Measurements from ENCODE around the gene TBX6.

DNA sequence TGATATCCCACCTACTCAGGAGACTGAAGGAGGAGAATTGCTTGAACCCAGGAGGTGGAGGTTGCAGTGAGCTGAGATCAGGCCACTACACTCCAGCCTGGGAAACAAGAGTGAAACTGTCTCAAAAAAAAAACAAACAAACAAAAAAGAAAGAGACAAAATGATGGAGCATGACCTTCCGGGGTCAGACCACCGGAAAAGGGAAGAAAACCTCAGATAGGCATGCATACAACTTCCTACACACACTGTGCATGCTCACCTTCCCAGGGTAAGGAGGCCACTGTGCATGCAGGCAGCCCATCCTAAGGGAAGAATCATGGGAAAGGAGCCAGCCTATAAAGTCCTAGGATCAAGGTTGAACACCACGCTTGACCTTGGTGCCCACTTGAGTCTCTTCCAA, 40.9 kb upstream of the TBX6 start:
- TF ChIP-seq CTCF (IDR thresholded peaks at IDR 0.05 in 2 of 3, conservative IDR thresholded peaks at IDR 0.05 in 1 of 3; ENCODE audit: borderline replicate concordance in 1 of 3, insufficient read depth in 1 of 3, low read depth in 2 of 3, low read length in 2 of 3) (no peak), POLR2A (IDR thresholded peaks at IDR 0.05; ENCODE audit: borderline replicate concordance, extremely low read depth, insufficient read depth, insufficient read length) (no peak), CEBPB (IDR thresholded peaks at IDR 0.05; ENCODE audit: low read depth) (no peak), RAD21 (IDR thresholded peaks at IDR 0.05; ENCODE audit: low read depth) (no peak), EZH2 (IDR thresholded peaks at IDR 0.05) (no peak), TCF7L2 (IDR thresholded peaks at IDR 0.05; ENCODE audit: borderline replicate concordance, extremely low read depth, insufficient read depth, insufficient read length) (no peak), EZH2phosphoT487 (IDR thresholded peaks at IDR 0.05; ENCODE audit: borderline replicate concordance) (no peak), SP1 (IDR thresholded peaks at IDR 0.05; ENCODE audit: low read depth) (no peak), JUND (IDR thresholded peaks at IDR 0.05) (no peak), CBX3 (IDR thresholded peaks at IDR 0.05; ENCODE audit: low read depth) (no peak), YY1 (IDR thresholded peaks at IDR 0.05; ENCODE audit: extremely low read depth, insufficient replicate concordance, low read depth, low read length) (no peak)
- TF ChIP-seq, protein P1, sequence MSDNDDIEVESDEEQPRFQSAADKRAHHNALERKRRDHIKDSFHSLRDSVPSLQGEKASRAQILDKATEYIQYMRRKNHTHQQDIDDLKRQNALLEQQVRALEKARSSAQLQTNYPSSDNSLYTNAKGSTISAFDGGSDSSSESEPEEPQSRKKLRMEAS (IDR thresholded peaks at IDR 0.05): no peak

Data from HCT116 (cell line).